ENCODE results near the gene ARMS2.

DNA sequence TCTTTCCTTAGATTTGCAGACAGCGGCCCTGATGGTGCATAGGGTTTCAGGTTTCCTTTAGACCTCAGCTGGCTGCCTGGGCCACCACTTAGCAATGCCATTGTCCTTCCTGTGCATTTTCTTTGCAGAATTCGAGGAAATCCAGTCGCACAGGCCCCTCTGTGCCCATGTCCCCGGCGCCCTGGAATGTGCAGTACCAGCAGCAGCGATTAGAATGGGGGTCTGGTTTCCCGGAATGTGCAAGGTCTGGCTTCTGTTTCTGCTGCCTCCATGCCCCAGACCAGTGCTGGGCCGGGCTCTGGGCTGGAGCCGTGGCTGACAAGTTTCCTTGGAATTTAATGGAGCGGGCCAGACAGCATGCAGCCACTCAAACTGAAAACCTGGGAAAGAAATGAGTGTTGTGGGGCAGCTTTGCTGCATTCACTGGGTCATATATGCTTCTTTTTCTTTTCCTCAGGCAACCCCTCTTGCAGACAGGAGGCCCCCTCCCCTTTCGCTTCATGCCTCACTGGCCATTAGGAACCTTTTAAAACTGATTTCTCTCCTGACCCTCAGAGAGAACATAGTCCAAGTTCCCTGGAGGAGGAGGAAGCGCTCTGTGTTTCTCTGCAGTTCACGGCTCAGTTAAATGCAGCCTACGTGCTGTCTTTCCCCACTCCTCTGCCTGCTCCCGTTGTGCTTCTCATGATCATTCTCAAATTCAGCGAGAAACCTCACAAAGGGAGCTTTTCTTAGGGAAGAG is 21.3 kb downstream of the ARMS2 start:
- TF ChIP-seq, protein P1, sequence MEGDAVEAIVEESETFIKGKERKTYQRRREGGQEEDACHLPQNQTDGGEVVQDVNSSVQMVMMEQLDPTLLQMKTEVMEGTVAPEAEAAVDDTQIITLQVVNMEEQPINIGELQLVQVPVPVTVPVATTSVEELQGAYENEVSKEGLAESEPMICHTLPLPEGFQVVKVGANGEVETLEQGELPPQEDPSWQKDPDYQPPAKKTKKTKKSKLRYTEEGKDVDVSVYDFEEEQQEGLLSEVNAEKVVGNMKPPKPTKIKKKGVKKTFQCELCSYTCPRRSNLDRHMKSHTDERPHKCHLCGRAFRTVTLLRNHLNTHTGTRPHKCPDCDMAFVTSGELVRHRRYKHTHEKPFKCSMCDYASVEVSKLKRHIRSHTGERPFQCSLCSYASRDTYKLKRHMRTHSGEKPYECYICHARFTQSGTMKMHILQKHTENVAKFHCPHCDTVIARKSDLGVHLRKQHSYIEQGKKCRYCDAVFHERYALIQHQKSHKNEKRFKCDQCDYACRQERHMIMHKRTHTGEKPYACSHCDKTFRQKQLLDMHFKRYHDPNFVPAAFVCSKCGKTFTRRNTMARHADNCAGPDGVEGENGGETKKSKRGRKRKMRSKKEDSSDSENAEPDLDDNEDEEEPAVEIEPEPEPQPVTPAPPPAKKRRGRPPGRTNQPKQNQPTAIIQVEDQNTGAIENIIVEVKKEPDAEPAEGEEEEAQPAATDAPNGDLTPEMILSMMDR (conservative IDR thresholded peaks at IDR 0.05; ENCODE audit: low read length) = no peak
- no peak for TF ChIP-seq EZH2phosphoT487 (IDR thresholded peaks at IDR 0.05; ENCODE audit: borderline replicate concordance, low read depth, low read length)
